Panc1 (cell line): ENCODE measurements around the gene GRHL3.

Experiments used
- POLR2AphosphoS5 ChIP-seq: IDR thresholded peaks from 2 replicates; pipeline ENCODE4 v1.6.1; 2012; ENCODE audit warnings: mild to moderate bottlenecking, low read depth, low read length, moderate library complexity
- TCF7L2 ChIP-seq: IDR thresholded peaks from 2 replicates; pipeline ENCODE4 v1.6.1; 2011; ENCODE audit warnings: mild to moderate bottlenecking, low read depth, low read length, inconsistent platforms
- TF ChIP-seq, protein P1 (sequence below): fragments of 450-650 bp; IDR thresholded peaks from 2 replicates; pipeline ENCODE4 v1.5.1; 2017; ENCODE audit warnings: mild to moderate bottlenecking

DNA sequence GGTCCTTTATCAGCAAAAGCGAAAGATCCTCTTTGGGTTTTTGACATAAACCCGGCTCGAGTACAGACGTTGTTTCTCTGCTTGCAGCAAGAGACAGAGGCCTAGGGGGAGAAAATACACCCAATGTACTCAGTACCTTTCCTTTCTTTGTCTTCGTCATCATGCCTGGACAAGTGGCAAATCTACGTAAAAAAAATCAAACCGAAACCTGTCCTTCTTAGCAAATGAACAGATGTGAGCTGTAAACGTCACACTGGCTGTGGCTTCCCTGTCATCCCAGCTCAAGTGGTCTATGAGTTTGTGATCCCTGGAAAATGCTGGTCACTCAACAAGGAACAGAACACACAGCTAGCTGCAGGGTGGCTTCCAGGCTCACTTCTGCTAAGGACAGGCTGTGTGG, 54.6 kb downstream of the GRHL3 start:
- TF ChIP-seq, protein P1, sequence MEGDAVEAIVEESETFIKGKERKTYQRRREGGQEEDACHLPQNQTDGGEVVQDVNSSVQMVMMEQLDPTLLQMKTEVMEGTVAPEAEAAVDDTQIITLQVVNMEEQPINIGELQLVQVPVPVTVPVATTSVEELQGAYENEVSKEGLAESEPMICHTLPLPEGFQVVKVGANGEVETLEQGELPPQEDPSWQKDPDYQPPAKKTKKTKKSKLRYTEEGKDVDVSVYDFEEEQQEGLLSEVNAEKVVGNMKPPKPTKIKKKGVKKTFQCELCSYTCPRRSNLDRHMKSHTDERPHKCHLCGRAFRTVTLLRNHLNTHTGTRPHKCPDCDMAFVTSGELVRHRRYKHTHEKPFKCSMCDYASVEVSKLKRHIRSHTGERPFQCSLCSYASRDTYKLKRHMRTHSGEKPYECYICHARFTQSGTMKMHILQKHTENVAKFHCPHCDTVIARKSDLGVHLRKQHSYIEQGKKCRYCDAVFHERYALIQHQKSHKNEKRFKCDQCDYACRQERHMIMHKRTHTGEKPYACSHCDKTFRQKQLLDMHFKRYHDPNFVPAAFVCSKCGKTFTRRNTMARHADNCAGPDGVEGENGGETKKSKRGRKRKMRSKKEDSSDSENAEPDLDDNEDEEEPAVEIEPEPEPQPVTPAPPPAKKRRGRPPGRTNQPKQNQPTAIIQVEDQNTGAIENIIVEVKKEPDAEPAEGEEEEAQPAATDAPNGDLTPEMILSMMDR = no peak
- TF ChIP-seq POLR2AphosphoS5 (no peak), TCF7L2 (no peak)
